Nephron progenitor cell (in vitro differentiated cells): ENCODE measurements around the gene ART1.

Experiments
- DNase-seq: peaks from one replicate; pipeline ENCODE4 v3.0.0; 2021
- H3K27ac Mint-ChIP-seq: 2 replicates; pipeline ENCODE4 v1.8.0; 2021; ENCODE audit warnings: mild to moderate bottlenecking, moderate library complexity, mixed read lengths
- H3K27me3 Mint-ChIP-seq: 2 replicates; pipeline ENCODE4 v1.8.0; 2021; ENCODE audit warnings: mild to moderate bottlenecking, low read depth, mixed read lengths; ENCODE audit not compliant: poor library complexity
- H3K36me3 Mint-ChIP-seq: 2 replicates; pipeline ENCODE4 v1.8.0; 2021; ENCODE audit warnings: low read depth, mixed read lengths
- H3K4me1 Mint-ChIP-seq: 2 replicates; pipeline ENCODE4 v1.8.0; 2021; ENCODE audit warnings: mixed read lengths
- H3K4me3 Mint-ChIP-seq: 2 replicates; pipeline ENCODE4 v1.8.0; 2021; ENCODE audit warnings: mild to moderate bottlenecking, moderate library complexity, mixed read lengths
- H3K9me3 Mint-ChIP-seq: 2 replicates; pipeline ENCODE4 v1.8.0; 2021; ENCODE audit warnings: mild to moderate bottlenecking, moderate library complexity, mixed read lengths
- CTCF ChIP-seq: fragments of 200-600 bp; sonication (generic); IDR thresholded peaks from 2 replicates; pipeline ENCODE4 v1.5.0; 2021; ENCODE audit warnings: antibody characterized with exemption

ART1 gene

GRCh38 chr11:3615998-3616397, 28.9 kb upstream of the ART1 start:
- DNase-seq: no peak
- peaks cover 15% of the 10 kb centered on the region for H3K27me3 Mint-ChIP-seq
- H3K27ac Mint-ChIP-seq: peak overlapping the region; percentile 91
- no peak for TF ChIP-seq CTCF
- H3K36me3 Mint-ChIP-seq: no peaks in the 10 kb centered on the region
- peaks cover 4% of the 10 kb centered on the region for H3K9me3 Mint-ChIP-seq
- H3K4me1 Mint-ChIP-seq: peaks cover 46% of the 10 kb centered on the region
- H3K4me3 Mint-ChIP-seq: no peak overlapping the region

- Mint-ChIP-seq H3K9me3 (peaks cover 3% of the 10 kb centered on the region), H3K4me1 (peaks cover 55% of the 10 kb centered on the region), H3K27me3 (peaks cover 10% of the 10 kb centered on the region), H3K4me3 (no peak overlapping the region), H3K27ac (peak overlapping the region; percentile 87), H3K36me3 (no peaks in the 10 kb centered on the region)
- no peak for TF ChIP-seq CTCF
- DNase-seq: no peak
These were observed 28.0 kb upstream of the ART1 start for GRCh38 chr11:3616721-3617460.

- Mint-ChIP-seq H3K27me3 (peaks cover 12% of the 10 kb centered on the region), H3K27ac (peak overlapping the region; percentile 5), H3K4me1 (peaks cover 65% of the 10 kb centered on the region), H3K9me3 (no peaks in the 10 kb centered on the region), H3K4me3 (no peak overlapping the region), H3K36me3 (no peaks in the 10 kb centered on the region)
- no peak for TF ChIP-seq CTCF
- no peak for DNase-seq
These were observed 26.9 kb upstream of the ART1 start for GRCh38 chr11:3617990-3618389.

- H3K9me3 Mint-ChIP-seq: no peaks in the 10 kb centered on the region
- peaks cover 11% of the 10 kb centered on the region for H3K27me3 Mint-ChIP-seq
- no peaks in the 10 kb centered on the region for H3K36me3 Mint-ChIP-seq
- H3K27ac Mint-ChIP-seq: no peak overlapping the region
- peaks cover 37% of the 10 kb centered on the region for H3K4me1 Mint-ChIP-seq
- DNase-seq: no peak
- H3K4me3 Mint-ChIP-seq: no peak overlapping the region
- TF ChIP-seq CTCF: no peak
These were observed 22.4 kb upstream of the ART1 start for GRCh38 chr11:3622521-3622920.

GRCh38 chr11:3623121-3623520, 21.8 kb upstream of the ART1 start:
- no peaks in the 10 kb centered on the region for H3K9me3 Mint-ChIP-seq
- no peak for DNase-seq
- H3K4me1 Mint-ChIP-seq: peaks cover 37% of the 10 kb centered on the region
- no peak for TF ChIP-seq CTCF
- H3K27me3 Mint-ChIP-seq: peaks cover 11% of the 10 kb centered on the region
- peak overlapping the region; percentile 82 for H3K27ac Mint-ChIP-seq
- H3K4me3 Mint-ChIP-seq: no peak overlapping the region
- H3K36me3 Mint-ChIP-seq: no peaks in the 10 kb centered on the region

GRCh38 chr11:3623767-3624458, 21.0 kb upstream of the ART1 start:
- no peak for DNase-seq
- Mint-ChIP-seq H3K27ac (no peak overlapping the region), H3K4me1 (peaks cover 37% of the 10 kb centered on the region), H3K27me3 (peaks cover 11% of the 10 kb centered on the region), H3K4me3 (no peak overlapping the region), H3K9me3 (peaks cover 3% of the 10 kb centered on the region), H3K36me3 (peaks cover 4% of the 10 kb centered on the region)
- no peak for TF ChIP-seq CTCF
